IMR-90 (cell line): Measurements from ENCODE around the gene TTC7B. TPM values are rescaled to one million over a fixed set of nuclear protein-coding genes. Genes with fewer than 3 reads are reported as not detected.

Experiments
- ATAC-seq: fragments of 200-7000 bp; cut with Tn5 transposase; 2 replicates; pipeline ENCODE4 v1.9.1; 2020; ENCODE audit warnings: low read depth, mild to moderate bottlenecking, moderate library complexity
- BruUV-seq: library from RNA; stranded (reverse); fragments of 400-500 nt; replicated peaks from 2 replicates; lab custom pipeline; 2021; lab: Mats Ljungman, UMichigan
- CTCF ChIA-PET: fragments of 300-600 bp; formaldehyde crosslinking; extraction: SDS; loops from one replicate; lab custom pipeline; 2021; ENCODE audit warnings: antibody characterized with exemption; lab: Yijun Ruan, JAX
- POLR2A ChIA-PET: fragments of 300-600 bp; sonication (Branson Sonifier 250); formaldehyde crosslinking; loops from one replicate; lab custom pipeline; 2022; ENCODE audit warnings: antibody characterized with exemption; ENCODE audit not compliant: unreplicated experiment; lab: Charles Lee
- DNase-seq: peaks from one replicate; pipeline ENCODE4 v3.0.0; 2013
- H2AFZ ChIP-seq: replicated peaks from 2 replicates; pipeline ENCODE3; 2013; ENCODE audit warnings: low read length, mild to moderate bottlenecking; ENCODE audit not compliant: poor library complexity
- H2AK5ac ChIP-seq: 2 replicates; pipeline ENCODE4 v1.6.1; 2013; ENCODE audit warnings: low read depth, low read length, inconsistent platforms
- H2AK9ac ChIP-seq: replicated peaks from 2 replicates; pipeline ENCODE3; 2013; ENCODE audit warnings: mild to moderate bottlenecking, low read depth, low read length, moderate library complexity; ENCODE audit not compliant: poor library complexity
- H2BK120ac ChIP-seq: 2 replicates; pipeline ENCODE4 v1.6.1; 2013; ENCODE audit warnings: low read depth, low read length, inconsistent platforms
- H2BK15ac ChIP-seq: 3 replicates; pipeline ENCODE4 v1.6.1; 2013; ENCODE audit warnings: low read depth, low read length, inconsistent platforms
- H2BK20ac ChIP-seq: 2 replicates; pipeline ENCODE4 v1.6.1; 2013; ENCODE audit warnings: low read depth, mild to moderate bottlenecking, inconsistent platforms, low read length, moderate library complexity
- H2BK5ac ChIP-seq: 2 replicates; pipeline ENCODE4 v1.6.1; 2013; ENCODE audit warnings: mild to moderate bottlenecking, low read depth, low read length, inconsistent platforms; ENCODE audit not compliant: poor library complexity, severe bottlenecking
- H3K14ac ChIP-seq: replicated peaks from 2 replicates; pipeline ENCODE4 v1.6.1; 2013; ENCODE audit warnings: low read depth, low read length, inconsistent platforms
- H3K18ac ChIP-seq: 2 replicates; pipeline ENCODE4 v1.6.1; 2013; ENCODE audit warnings: low read depth, low read length, control low read depth
- H3K23ac ChIP-seq: 2 replicates; pipeline ENCODE4 v1.6.1; 2013; ENCODE audit warnings: low read depth, low read length, inconsistent platforms
- H3K27ac ChIP-seq: 2 replicates; pipeline ENCODE4 v1.5.1; 2013; ENCODE audit warnings: mild to moderate bottlenecking, control low read depth, low read length; ENCODE audit not compliant: insufficient read depth
- H3K27me3 ChIP-seq: 2 replicates; pipeline ENCODE4 v1.6.1; 2013; ENCODE audit warnings: low read length; ENCODE audit not compliant: control insufficient read depth, insufficient read depth
- H3K36me3 ChIP-seq: 2 replicates; pipeline ENCODE4 v1.6.1; 2013; ENCODE audit warnings: low read length, mixed read lengths; ENCODE audit not compliant: control insufficient read depth, insufficient read depth
- H3K4ac ChIP-seq: 2 replicates; pipeline ENCODE4 v1.6.1; 2013; ENCODE audit warnings: low read depth, low read length, inconsistent platforms
- H3K4me1 ChIP-seq: 2 replicates; pipeline ENCODE4 v1.6.1; 2013; ENCODE audit warnings: low read length, mixed read lengths; ENCODE audit not compliant: control insufficient read depth, insufficient read depth
- H3K4me2 ChIP-seq: 2 replicates; pipeline ENCODE4 v1.6.1; 2013; ENCODE audit warnings: low read depth, mild to moderate bottlenecking, control low read depth, low read length, moderate library complexity
- H3K4me3 ChIP-seq: 2 replicates; pipeline ENCODE4 v1.5.1; 2013; ENCODE audit warnings: low read depth, mild to moderate bottlenecking, control low read depth, low read length, moderate library complexity; ENCODE audit not compliant: insufficient read depth
- H3K56ac ChIP-seq: 2 replicates; pipeline ENCODE4 v1.6.1; 2013; ENCODE audit warnings: low read length, inconsistent platforms; ENCODE audit not compliant: insufficient read depth; ENCODE audit errors: extremely low read depth
- H3K79me1 ChIP-seq, 2 experiments: 2 replicates each; pipeline ENCODE4 v1.6.1; 2013; ENCODE audit warnings: low read length in 2 of 2, inconsistent platforms in 1 of 2, low read depth in 1 of 2
- H3K9ac ChIP-seq: 2 replicates; pipeline ENCODE4 v1.6.1; 2013; ENCODE audit warnings: low read depth, low read length, control low read depth
- H3K9me1 ChIP-seq: 2 replicates; pipeline ENCODE4 v1.6.1; 2013; ENCODE audit warnings: low read length, inconsistent platforms; ENCODE audit not compliant: insufficient read depth
- H3K9me3 ChIP-seq: 2 replicates; pipeline ENCODE4 v1.6.1; 2013; ENCODE audit warnings: low read length; ENCODE audit not compliant: control insufficient read depth, insufficient read depth
- H4K20me1 ChIP-seq: 2 replicates; pipeline ENCODE4 v1.6.1; 2013; ENCODE audit warnings: low read length, inconsistent platforms; ENCODE audit not compliant: insufficient read depth
- H4K5ac ChIP-seq: 2 replicates; pipeline ENCODE4 v1.6.1; 2013; ENCODE audit warnings: mild to moderate bottlenecking, low read depth, low read length, control low read depth
- H4K8ac ChIP-seq, 2 experiments: 2 replicates each; pipeline ENCODE4 v1.6.1; 2013; ENCODE audit warnings: low read depth in 2 of 2, low read length in 2 of 2, control low read depth in 1 of 2, inconsistent platforms in 1 of 2
- H4K91ac ChIP-seq: 2 replicates; pipeline ENCODE4 v1.6.1; 2013; ENCODE audit warnings: low read depth, low read length, inconsistent platforms; ENCODE audit not compliant: insufficient read depth
- BHLHE40 ChIP-seq: fragments of 150-350 bp; IDR thresholded peaks from 2 replicates; pipeline ENCODE4 v1.6.1; 2016; ENCODE audit warnings: mild to moderate bottlenecking, low read depth, low read length
- CEBPB ChIP-seq: IDR thresholded peaks from 2 replicates; pipeline ENCODE4 v1.6.1; 2012; ENCODE audit warnings: low read depth, low read length, improper control_type of control experiment
- CHD1 ChIP-seq: IDR thresholded peaks from 2 replicates; pipeline ENCODE4 v1.6.1; 2012; ENCODE audit warnings: low read depth, low read length, improper control_type of control experiment
- FOS ChIP-seq: fragments of 150-350 bp; IDR thresholded peaks from 2 replicates; pipeline ENCODE4 v1.6.1; 2016; ENCODE audit warnings: low read depth, low read length
- MAFK ChIP-seq: IDR thresholded peaks from 2 replicates; pipeline ENCODE4 v1.6.1; 2012; ENCODE audit warnings: low read depth, low read length, improper control_type of control experiment
- MAZ ChIP-seq: IDR thresholded peaks from 2 replicates; pipeline ENCODE4 v1.6.1; 2012; ENCODE audit warnings: low read depth, mild to moderate bottlenecking, low read length, improper control_type of control experiment, moderate library complexity, borderline replicate concordance
- POLR2A ChIP-seq: IDR thresholded peaks from 2 replicates; pipeline ENCODE4 v1.6.1; 2012; ENCODE audit warnings: mild to moderate bottlenecking, low read depth, low read length
- RAD21 ChIP-seq: IDR thresholded peaks from 2 replicates; pipeline ENCODE4 v1.6.1; 2012; ENCODE audit warnings: low read length, improper control_type of control experiment
- RCOR1 ChIP-seq: IDR thresholded peaks from 2 replicates; pipeline ENCODE4 v1.6.1; 2012; ENCODE audit warnings: mild to moderate bottlenecking, low read length, improper control_type of control experiment; ENCODE audit not compliant: insufficient replicate concordance
- WGBS, 2 experiments: methylation state at CpG; one replicate each; pipeline versions ENCODE4 v1.1.5 to v1.1.7; 2013; ENCODE audit warnings: missing lambda C conversion rate in 2 of 2; ENCODE audit not compliant: insufficient read length in 1 of 2; ENCODE audit errors: extremely low coverage in 2 of 2; 5-methylcytosine and 5-hydroxymethylcytosine counted together
- dilution Hi-C: fragments of 300-500 bp; cut with HindIII; formaldehyde crosslinking; loops from one replicate; pipeline ENCODE4 v1.14.3; 2018; ENCODE audit warnings: low sequenced_read_pairs; ENCODE audit not compliant: unreplicated experiment
- in situ Hi-C: fragments of 300-500 bp; cut with MboI; formaldehyde crosslinking; loops from 3 replicates; pipeline ENCODE4 v1.14.3; 2019; ENCODE audit warnings: low sequenced_read_pairs, inconsistent platforms, mixed read lengths
- intact Hi-C: fragments of 100-400 bp; cut with micrococcal nuclease; formaldehyde crosslinking; loops from 2 replicates; pipeline ENCODE4 v1.10.0; 2022
- polyA plus RNA-seq, 3 experiments: library from polyadenylated mRNA; depleted of rRNA; stranded (reverse); fragments of >200 nt; gene quantifications; 2 replicates each; pipeline ENCODE4 v1.2.3, GENCODE V29; 2012; ENCODE audit warnings: low replicate concordance in 1 of 3
- total RNA-seq: library from RNA; depleted of rRNA; stranded (reverse); fragments of >200 nt; gene quantifications from 2 replicates; pipeline ENCODE4 v1.2.3, GENCODE V29; 2012
- TF ChIP-seq, protein P1 (sequence below): conservative IDR thresholded peaks from 2 replicates; pipeline ENCODE4 v1.5.1; 2012; ENCODE audit warnings: mild to moderate bottlenecking, low read depth, low read length, improper control_type of control experiment
- TF ChIP-seq, protein P2 (sequence below): fragments of 150-350 bp; IDR thresholded peaks from 2 replicates; pipeline ENCODE4 v1.6.1; 2016; ENCODE audit warnings: low read depth, mild to moderate bottlenecking, low read length, moderate library complexity, borderline replicate concordance

Gene TTC7B
- total and polyA plus RNA-seq, 2 of the 4 experiments (the other 2 are of a cell fraction), result 18.1 to 35.3 TPM

DNA sequence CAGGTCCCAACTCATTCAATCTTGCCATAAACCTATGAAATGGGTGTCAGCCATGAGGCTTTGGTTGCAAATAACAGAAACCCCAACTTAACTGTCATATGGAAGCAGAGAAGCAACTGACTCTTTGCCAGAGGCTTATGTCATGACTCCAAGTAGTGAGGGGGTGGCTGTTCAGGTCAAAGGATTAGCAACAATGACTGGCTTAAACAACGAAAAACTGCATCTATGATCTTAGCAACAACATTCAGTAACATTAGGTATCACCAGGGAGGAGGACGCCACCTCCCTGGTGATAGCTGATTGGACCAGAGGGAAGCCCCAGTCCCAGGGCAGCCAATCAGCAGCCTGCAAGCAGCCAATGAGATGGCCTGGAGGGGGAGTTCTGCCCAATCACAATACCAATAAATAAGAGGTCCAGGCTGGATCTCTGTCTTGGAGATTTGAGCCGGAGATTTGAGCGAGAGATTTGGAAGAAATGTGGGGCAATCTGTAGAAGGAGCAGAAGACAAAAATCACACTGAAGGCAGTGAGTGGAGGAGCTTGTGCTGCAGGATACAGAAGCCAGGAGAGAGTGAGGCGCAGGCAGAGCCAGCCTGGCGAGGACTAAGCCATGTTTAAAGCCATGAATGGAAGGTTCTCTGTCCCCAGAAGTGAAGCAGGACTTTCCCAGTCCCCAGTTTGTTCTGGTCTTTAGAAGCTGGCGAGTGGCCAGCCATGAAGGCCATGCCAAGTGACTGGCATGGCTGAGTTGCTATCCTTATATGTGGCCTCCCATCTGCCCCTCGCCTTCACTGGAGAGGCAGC, 326.1 kb downstream of the TTC7B start (continued):
- TF ChIP-seq FOS, result no peak

DNA sequence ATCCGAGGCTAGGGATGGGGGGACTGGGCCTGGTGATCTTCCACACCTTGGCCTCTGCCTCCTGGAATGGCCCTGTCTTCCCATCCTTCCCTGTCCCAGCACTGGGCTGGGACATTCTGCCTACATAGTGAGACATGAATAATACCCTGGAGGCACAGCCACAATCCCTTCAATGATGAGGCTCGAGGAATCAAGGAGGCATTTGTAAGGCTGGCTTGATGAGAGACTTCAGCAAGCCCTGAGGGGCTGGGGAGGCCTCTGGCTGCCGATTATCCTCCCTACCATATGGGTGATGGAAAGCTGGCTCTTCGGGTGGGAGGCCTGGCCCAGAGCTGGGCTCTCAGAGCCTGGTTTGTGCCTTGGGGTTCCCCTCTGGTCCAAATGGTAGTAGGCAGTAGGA, 326.9 kb downstream of the TTC7B start:
- Histone ChIP-seq H3K36me3 (no peaks in the 10 kb centered on the region), H3K14ac (no peak overlapping the region)
- BruUV-seq, result no TSS peak

More for the DNA sequence above, 326.9 kb downstream of the TTC7B start:
- ChIA-PET POLR2A (no interaction called here), CTCF (no interaction called here)
- no peaks in the 10 kb centered on the region for H3K9me3 ChIP-seq
- no peaks in the 10 kb centered on the region for H3K79me1 ChIP-seq
- H2BK20ac ChIP-seq, result no peak overlapping the region
- H3K4me1 ChIP-seq, result peaks cover 2% of the 10 kb centered on the region; the same call in 1 of the 2 replicates
- no peak overlapping the region for H3K56ac ChIP-seq
- no peak overlapping the region for H4K8ac ChIP-seq
- H3K23ac ChIP-seq, result no peak overlapping the region
- no peak overlapping the region for H4K91ac ChIP-seq
- no peaks in the 10 kb centered on the region for H3K27me3 ChIP-seq
- H4K5ac ChIP-seq, result no peak overlapping the region
- no peak overlapping the region for H3K18ac ChIP-seq
- H3K9ac ChIP-seq, result no peak overlapping the region
- no peak overlapping the region for H3K4me2 ChIP-seq
- no peak overlapping the region for H2BK5ac ChIP-seq
- H3K4ac ChIP-seq, result no peak overlapping the region
- TF ChIP-seq RAD21 (no peak), CHD1 (no peak), RCOR1 (no peak), MAFK (no peak), CEBPB (no peak), BHLHE40 (no peak), MAZ (no peak), POLR2A (no peak)
- TF ChIP-seq, protein P1, sequence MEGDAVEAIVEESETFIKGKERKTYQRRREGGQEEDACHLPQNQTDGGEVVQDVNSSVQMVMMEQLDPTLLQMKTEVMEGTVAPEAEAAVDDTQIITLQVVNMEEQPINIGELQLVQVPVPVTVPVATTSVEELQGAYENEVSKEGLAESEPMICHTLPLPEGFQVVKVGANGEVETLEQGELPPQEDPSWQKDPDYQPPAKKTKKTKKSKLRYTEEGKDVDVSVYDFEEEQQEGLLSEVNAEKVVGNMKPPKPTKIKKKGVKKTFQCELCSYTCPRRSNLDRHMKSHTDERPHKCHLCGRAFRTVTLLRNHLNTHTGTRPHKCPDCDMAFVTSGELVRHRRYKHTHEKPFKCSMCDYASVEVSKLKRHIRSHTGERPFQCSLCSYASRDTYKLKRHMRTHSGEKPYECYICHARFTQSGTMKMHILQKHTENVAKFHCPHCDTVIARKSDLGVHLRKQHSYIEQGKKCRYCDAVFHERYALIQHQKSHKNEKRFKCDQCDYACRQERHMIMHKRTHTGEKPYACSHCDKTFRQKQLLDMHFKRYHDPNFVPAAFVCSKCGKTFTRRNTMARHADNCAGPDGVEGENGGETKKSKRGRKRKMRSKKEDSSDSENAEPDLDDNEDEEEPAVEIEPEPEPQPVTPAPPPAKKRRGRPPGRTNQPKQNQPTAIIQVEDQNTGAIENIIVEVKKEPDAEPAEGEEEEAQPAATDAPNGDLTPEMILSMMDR, result no peak
- TF ChIP-seq, protein P2, sequence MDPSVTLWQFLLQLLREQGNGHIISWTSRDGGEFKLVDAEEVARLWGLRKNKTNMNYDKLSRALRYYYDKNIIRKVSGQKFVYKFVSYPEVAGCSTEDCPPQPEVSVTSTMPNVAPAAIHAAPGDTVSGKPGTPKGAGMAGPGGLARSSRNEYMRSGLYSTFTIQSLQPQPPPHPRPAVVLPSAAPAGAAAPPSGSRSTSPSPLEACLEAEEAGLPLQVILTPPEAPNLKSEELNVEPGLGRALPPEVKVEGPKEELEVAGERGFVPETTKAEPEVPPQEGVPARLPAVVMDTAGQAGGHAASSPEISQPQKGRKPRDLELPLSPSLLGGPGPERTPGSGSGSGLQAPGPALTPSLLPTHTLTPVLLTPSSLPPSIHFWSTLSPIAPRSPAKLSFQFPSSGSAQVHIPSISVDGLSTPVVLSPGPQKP, result no peak
- H2BK15ac ChIP-seq, result no peak overlapping the region
- ATAC-seq (no peak), DNase-seq (no peak)
- dilution Hi-C loops (no loop called here), intact Hi-C loops (no loop called here), in situ Hi-C loops (no loop called here)
- no peak overlapping the region for H3K4me3 ChIP-seq
- H4K20me1 ChIP-seq, result no peaks in the 10 kb centered on the region
- no peak overlapping the region for H2AK5ac ChIP-seq
- H2AK9ac ChIP-seq, result no peak overlapping the region
- H3K27ac ChIP-seq, result no peak overlapping the region
- no peak overlapping the region for H2BK120ac ChIP-seq
- no CpG with 5 or more reads among the region's 4 CpGs for WGBS, 2 experiments
- H3K9me1 ChIP-seq, result no peaks in the 10 kb centered on the region
- no peak overlapping the region for H2AFZ ChIP-seq
